RPMI8226 (cell line): ENCODE results near the gene KLRC1.
"Not testable (repeated sequence)": the region's sequence is repeated elsewhere in the genome, so short reads cannot be mapped to it uniquely, and the experiment has no call there.

ENCODE experiments used
- DNase-seq: peaks from one replicate; pipeline ENCODE4 v3.0.0-alpha.2; 2015

Gene KLRC1

DNA sequence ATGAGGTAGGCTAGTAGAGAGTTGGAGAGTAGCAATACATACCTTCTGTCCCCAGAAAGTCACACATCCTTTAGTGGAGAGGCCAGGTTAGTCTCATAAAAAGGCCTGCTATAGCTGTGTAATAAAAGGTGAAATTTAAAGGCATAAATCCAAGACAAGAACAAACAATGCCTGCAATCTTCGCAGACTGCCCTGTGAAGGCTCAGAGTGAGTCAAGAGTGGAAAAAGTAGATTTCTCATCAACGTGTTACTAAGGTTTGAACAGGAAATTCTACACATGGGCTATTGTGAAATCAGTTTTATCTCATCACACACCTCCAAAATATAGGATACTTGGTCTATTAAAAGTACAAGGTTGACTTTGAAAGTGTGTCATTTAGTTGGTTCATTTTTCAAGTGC lies at the start of gene KLRC1:
Gene KLRC1, minus strand, starts transcription at position 222 of the 400 bp plus-strand sequence. CDS start 2,221 bp downstream, outside the sequence.
- no peak for DNase-seq

DNA sequence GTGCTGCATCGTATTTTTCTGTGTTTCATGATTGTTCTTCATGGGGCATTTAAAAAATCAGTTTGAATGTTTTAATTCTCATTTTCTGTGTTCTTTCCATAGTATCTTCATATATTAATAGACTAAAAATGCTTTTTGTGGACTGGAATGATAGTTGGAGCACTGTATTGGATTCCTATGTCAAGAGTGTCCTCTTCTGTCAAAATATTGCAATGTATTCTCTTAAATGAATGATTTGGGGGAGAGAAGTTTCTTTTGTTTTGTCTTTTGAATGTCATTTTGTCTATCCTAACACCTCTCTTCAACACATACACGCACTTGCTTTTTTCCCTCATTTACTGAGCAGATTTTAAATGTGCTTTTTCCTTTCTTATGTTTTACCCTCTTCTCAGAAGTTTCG lies 47.9 kb upstream of the KLRC1 start:
- no peak for DNase-seq

GRCh38 chr12:10498042-10498441 lies 44.9 kb upstream of the KLRC1 start:
- no peak for DNase-seq

- no peak for DNase-seq
Observed at GRCh38 chr12:10497602-10498001, 44.4 kb upstream of the KLRC1 start.

DNA sequence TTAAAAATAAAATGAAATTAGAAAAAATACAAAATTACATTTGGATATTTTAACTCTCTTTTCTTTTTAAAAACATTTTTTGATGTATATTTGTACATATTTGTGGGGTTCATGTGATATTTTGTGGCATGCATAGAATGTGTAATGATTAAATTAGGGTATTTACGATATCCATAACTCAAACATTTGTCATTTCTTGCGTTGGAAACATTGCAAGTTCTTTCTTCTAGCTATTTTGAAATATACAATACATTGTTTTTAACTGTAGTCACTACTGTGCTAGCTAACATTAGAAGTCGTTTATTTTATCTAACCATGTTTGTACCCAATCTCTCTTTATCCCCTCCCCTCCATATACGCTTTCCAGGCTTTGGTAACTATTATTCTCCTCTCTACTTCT lies 38.6 kb upstream of the KLRC1 start:
- DNase-seq: no peak

DNA sequence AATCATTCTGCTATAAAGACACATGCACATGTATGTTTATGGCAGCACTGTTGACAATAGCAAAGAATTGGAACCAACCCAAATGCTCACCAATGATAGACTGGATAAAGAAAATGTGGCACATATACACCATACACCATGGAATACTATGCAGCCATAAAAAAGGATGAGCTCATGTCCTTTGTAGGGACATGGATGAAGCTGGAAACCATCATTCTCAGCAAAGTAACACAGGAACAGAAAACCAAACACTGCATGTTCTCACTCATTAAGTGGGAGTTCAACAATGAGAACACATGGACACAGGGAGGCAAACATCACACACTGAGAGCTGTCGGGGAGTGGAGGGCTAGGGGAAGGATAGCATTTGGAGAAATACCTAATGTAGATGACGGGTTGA lies 34.2 kb upstream of the KLRC1 start:
- DNase-seq: not testable (repeated sequence)

DNA sequence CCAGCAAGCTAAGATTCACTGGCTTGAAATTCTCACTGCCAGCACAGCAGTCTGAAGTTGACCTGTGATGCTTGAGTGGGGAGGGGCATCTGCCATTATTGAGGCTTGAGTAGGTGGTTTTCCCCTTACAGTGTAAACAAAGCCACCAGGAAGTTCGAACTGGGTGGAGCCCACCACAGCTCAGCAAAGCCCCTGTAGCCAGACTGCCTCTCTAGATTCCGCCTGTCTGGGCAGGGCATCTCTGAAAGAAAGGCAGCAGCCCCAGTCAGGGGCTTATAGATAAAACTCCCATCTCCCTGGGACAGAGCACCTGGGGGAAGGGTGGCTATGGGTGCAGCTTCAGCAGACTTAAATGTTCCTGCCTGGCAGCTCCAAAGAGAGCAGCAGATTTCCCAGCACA lies 28.7 kb upstream of the KLRC1 start:
- not testable (repeated sequence) for DNase-seq

- not testable (repeated sequence) for DNase-seq
Observed at GRCh38 chr12:10472808-10473207, 19.6 kb upstream of the KLRC1 start.

DNA sequence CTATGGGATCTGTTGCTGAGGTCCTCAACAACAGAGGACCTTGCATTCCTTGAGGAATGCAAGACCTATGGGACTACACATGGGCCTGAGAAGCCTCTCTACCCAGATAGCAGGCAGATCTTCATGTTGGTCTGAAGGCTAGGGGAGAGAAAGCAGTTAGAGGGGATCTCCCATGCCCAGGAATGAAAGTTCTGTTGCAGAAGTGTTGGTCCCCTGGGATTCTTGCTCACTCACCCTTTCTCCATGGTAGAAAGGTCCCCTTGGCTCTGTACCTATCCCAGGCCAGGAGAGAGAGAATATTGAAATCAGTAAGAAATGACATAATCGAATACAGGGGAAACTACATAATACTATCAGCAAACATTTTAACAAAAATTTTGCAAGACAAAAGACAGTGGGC lies 16.5 kb upstream of the KLRC1 start:
- no peak for DNase-seq

- DNase-seq: no peak
Observed at GRCh38 chr12:10466311-10466710, 13.1 kb upstream of the KLRC1 start.

DNA sequence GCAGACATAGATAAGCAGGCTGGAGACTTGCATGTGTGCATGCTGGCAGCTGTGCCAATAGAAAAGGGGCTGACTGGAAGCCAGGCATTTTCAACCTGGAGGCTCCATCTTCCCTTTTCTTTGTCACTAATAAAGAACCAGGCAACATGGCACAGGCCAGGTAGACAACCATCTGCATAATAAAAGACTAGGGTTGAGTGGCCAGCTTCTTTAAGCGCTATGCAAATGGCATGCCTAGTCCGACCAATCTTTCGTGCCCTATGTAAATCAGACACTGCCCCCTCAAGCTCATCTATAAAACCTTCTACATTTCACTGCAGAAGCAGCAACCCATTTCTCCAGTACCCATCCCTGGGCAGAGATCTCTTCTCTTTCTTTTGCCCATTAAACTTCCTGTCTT lies 4.6 kb upstream of the KLRC1 start:
- DNase-seq: no peak

DNA sequence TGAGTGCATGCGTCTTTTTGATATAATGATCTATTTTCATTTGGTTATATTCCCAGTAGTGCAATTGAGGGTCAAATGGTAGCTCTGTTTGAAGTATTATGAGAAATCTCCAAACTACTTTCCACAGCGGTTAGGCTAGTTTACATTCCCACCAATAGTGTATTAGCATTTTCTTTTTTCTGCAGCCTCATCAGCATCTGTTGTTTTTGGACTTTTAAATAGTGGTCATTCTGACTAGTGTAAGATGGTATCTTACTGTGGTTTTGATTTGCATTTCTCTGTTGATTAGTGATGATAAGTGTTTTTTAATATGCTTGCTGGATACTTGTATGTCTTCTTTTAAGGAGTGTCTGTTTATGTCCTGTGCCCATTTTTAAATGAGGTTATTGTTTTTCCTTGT lies 3.7 kb upstream of the KLRC1 start:
- DNase-seq: no peak

DNA sequence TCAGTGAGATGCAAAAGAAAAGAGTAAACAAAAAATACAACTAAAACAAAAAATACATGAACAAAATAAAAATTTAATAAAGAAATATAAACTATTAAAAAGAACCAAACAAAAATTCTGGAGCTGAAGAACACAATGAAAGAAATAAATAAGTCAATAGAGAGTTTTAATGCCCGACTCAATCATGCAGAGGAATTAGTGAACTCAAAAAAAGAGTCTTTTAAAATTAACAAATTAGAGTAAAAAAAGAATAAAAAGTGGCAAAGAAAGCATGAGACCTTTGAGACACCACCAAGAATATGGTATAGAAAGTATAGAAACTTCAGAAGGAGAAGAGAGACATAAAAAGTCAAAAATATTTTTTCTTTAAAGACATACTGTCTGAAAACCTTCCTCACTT lies 2.6 kb upstream of the KLRC1 start:
- DNase-seq: no peak

DNA sequence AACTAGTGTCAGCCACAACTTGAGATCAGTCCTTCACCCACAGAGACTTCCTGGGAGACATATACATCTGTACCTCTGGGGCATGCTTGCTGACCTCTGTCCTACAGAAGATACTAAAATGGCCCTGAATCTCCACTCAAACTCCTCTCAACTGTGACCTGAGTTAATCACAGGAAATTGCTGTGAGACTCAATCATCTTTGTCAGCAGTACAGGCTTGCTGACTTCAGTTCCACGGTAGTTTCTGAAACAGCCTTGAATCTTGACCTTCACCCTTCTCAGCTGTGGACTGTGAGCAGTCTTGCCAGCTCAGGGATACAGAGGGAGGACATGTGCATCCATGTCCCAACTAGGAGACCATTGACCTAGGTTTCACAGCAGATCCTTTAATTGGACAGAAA lies 1.4 kb upstream of the KLRC1 start:
- DNase-seq: no peak

- no peak for DNase-seq
Observed at GRCh38 chr12:10448236-10448635, 4.9 kb downstream of the KLRC1 start.

- not testable (repeated sequence) for DNase-seq
Observed at GRCh38 chr12:10446052-10446451, 7.1 kb downstream of the KLRC1 start.

GRCh38 chr12:10441144-10441543 lies 12.0 kb downstream of the KLRC1 start:
- DNase-seq: not testable (repeated sequence)

DNA sequence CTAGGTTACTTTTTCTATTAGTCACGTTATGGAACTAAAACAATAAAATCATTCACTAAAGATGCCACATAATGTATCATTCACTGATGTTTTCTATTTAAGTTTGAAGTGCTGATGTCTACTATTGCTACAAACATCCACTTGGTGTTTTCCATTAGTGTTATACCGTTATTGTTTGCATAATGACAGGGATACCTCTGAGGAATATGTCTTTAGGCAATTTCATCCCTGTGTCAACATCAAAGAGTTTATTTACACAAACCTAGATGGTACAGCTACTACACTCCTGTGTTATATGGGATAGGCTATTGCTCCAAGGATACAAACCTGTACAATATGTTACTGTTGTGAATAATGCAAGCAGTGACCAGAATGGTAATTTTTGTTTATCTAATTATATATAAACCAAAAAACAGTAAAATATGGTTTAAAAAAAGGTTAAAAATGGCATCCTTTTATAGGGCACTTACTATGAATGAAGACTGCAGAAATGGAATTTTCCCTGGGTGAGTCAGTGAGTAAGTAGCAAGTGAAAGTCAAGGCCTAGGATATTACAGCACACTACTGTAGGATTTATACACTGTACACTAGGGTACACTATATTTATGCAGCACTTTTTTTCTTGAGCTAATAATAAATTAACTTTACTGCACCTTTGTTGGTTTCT lies 13.4 kb downstream of the KLRC1 start:
- not testable (repeated sequence) for DNase-seq

DNA sequence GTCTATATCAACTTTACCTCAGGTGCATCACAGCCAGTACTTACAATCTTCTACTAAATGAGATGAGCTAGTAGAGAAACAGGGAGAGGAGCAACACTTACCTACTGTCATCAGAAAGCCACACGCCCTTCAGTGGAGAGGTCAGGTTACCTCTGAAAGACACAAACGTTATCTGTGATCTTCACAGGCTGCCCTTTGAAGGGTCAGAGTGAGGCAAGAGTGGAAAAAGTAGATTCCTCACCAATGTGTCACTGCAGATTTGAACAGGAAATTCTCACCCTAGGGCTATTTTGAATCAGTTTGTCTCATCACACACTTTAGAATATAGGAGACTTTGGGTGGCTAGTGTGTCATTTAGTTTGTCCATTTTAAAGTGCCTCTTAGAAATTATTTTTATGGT lies 15.6 kb downstream of the KLRC1 start:
- not testable (repeated sequence) for DNase-seq

- DNase-seq: not testable (repeated sequence)
Observed at GRCh38 chr12:10435816-10436215, 17.4 kb downstream of the KLRC1 start, which contains the start of gene KLRC2. KLRC2 (minus strand) TSS chr12:10436010; CDS start chr12:10435986, 24 bp downstream.

GRCh38 chr12:10430623-10431022 lies 22.6 kb downstream of the KLRC1 start:
- DNase-seq: not testable (repeated sequence)

GRCh38 chr12:10425938-10426337 lies 27.2 kb downstream of the KLRC1 start:
- not testable (repeated sequence) for DNase-seq

GRCh38 chr12:10424260-10424899 lies 28.8 kb downstream of the KLRC1 start:
- DNase-seq: not testable (repeated sequence)

DNA sequence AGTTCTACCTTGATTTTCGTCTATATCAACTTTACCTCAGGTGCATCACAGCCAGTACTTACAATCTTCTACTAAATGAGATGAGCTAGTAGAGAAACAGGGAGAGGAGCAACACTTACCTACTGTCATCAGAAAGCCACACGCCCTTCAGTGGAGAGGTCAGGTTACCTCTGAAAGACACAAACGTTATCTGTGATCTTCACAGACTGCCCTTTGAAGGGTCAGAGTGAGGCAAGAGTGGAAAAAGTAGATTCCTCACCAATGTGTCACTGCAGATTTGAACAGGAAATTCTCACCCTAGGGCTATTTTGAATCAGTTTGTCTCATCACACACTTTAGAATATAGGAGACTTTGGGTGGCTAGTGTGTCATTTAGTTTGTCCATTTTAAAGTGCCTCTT lies 31.0 kb downstream of the KLRC1 start:
- not testable (repeated sequence) for DNase-seq

DNA sequence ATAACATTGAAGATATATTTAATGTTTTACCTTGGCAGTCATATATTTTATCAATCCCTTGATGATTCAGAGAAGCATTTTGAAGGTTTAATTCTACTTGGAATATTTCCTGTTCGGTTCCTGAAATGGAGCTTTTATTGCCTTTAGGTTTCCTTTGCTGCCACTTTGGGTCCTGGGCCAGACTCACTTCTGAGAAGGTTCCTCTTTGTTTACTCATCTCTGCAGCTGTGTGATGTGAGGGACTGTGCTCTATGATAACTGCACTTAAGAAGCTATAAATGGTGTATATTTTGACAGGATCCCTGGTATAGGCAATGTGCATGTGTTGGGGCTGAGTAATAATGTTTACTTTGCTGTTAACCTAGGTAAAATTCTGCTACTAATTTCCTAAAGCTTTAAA lies 32.8 kb downstream of the KLRC1 start, which contains the start of gene KLRC3:
Gene KLRC3, minus strand, starts transcription at position 262 of the 400 bp plus-strand sequence. Its CDS starts 45 bp downstream, at position 217.
- DNase-seq: not testable (repeated sequence)
